H9 (cell line): Measurements from ENCODE around the gene PTPRQ. TPM values are rescaled to one million over a fixed set of nuclear protein-coding genes. Genes with fewer than 3 reads are reported as not detected.

ENCODE experiments used
- DNase-seq: peaks from one replicate; pipeline ENCODE4 v3.0.0-alpha.2; 2017
- H2AFZ ChIP-seq: one replicate; pipeline ENCODE4 v1.6.1; 2013; ENCODE audit warnings: mild to moderate bottlenecking, low read length, control low read depth, moderate library complexity
- H2AK5ac ChIP-seq: 2 replicates; pipeline ENCODE4 v1.6.1; 2013; ENCODE audit warnings: low read length, control low read depth, mixed read lengths; ENCODE audit not compliant: insufficient read length
- H2BK120ac ChIP-seq: one replicate; pipeline ENCODE4 v1.6.1; 2013; ENCODE audit warnings: low read depth, mild to moderate bottlenecking, low read length, control low read depth, inconsistent platforms; ENCODE audit not compliant: poor library complexity, severe bottlenecking
- H2BK12ac ChIP-seq: 2 replicates; pipeline ENCODE4 v1.6.1; 2013; ENCODE audit warnings: low read length, control low read depth, mixed read lengths, low read depth; ENCODE audit not compliant: insufficient read length
- H2BK15ac ChIP-seq: 2 replicates; pipeline ENCODE4 v1.6.1; 2013; ENCODE audit warnings: low read depth, low read length, control low read depth
- H2BK20ac ChIP-seq: one replicate; pipeline ENCODE4 v1.6.1; 2013; ENCODE audit warnings: low read depth, mild to moderate bottlenecking, low read length, control low read depth, inconsistent platforms; ENCODE audit not compliant: poor library complexity, severe bottlenecking
- H2BK5ac ChIP-seq: 2 replicates; pipeline ENCODE4 v1.6.1; 2013; ENCODE audit warnings: low read length, control low read depth, mixed read lengths; ENCODE audit not compliant: insufficient read length
- H3K14ac ChIP-seq: 2 replicates; pipeline ENCODE4 v1.6.1; 2013; ENCODE audit warnings: low read length, control low read depth; ENCODE audit not compliant: insufficient read depth
- H3K18ac ChIP-seq: 2 replicates; pipeline ENCODE4 v1.6.1; 2013; ENCODE audit warnings: low read depth, mild to moderate bottlenecking, mixed read lengths, low read length, control low read depth; ENCODE audit not compliant: insufficient read length
- H3K23ac ChIP-seq: 2 replicates; pipeline ENCODE4 v1.6.1; 2013; ENCODE audit warnings: low read length, control low read depth, mixed read lengths, low read depth; ENCODE audit not compliant: insufficient read length
- H3K23me2 ChIP-seq: 2 replicates; pipeline ENCODE4 v1.6.1; 2013; ENCODE audit warnings: low read depth, mild to moderate bottlenecking, mixed read lengths, low read length, control low read depth; ENCODE audit not compliant: insufficient read length, poor library complexity, severe bottlenecking
- H3K27ac ChIP-seq: 2 replicates; pipeline ENCODE4 v1.5.1; 2013; ENCODE audit warnings: low read length, control low read depth, mixed read lengths, low read depth; ENCODE audit not compliant: insufficient read length
- H3K27me3 ChIP-seq: 2 replicates; pipeline ENCODE4 v1.6.1; 2013; ENCODE audit warnings: low read length, control low read depth, inconsistent platforms; ENCODE audit not compliant: insufficient read depth
- H3K4ac ChIP-seq: 2 replicates; pipeline ENCODE4 v1.6.1; 2013; ENCODE audit warnings: low read depth, mild to moderate bottlenecking, control low read depth, inconsistent platforms, low read length, moderate library complexity
- H3K4me1 ChIP-seq: 2 replicates; pipeline ENCODE4 v1.6.1; 2013; ENCODE audit warnings: low read length, control low read depth, inconsistent platforms; ENCODE audit not compliant: insufficient read depth
- H3K4me2 ChIP-seq: 2 replicates; pipeline ENCODE4 v1.6.1; 2013; ENCODE audit warnings: low read length, control low read depth, mixed read lengths; ENCODE audit not compliant: insufficient read length, insufficient read depth
- H3K56ac ChIP-seq: 2 replicates; pipeline ENCODE4 v1.6.1; 2013; ENCODE audit warnings: low read depth, mild to moderate bottlenecking, mixed read lengths, low read length, control low read depth; ENCODE audit not compliant: insufficient read length
- H3K79me1 ChIP-seq: 2 replicates; pipeline ENCODE4 v1.6.1; 2013; ENCODE audit warnings: low read depth, mild to moderate bottlenecking, moderate library complexity, low read length, control low read depth, inconsistent platforms; ENCODE audit not compliant: insufficient read depth, poor library complexity, severe bottlenecking
- H3K79me2 ChIP-seq: 2 replicates; pipeline ENCODE4 v1.6.1; 2013; ENCODE audit warnings: low read length, control low read depth, inconsistent platforms; ENCODE audit not compliant: insufficient read depth
- H3K9ac ChIP-seq: 2 replicates; pipeline ENCODE4 v1.6.1; 2013; ENCODE audit warnings: low read length, control low read depth, mixed read lengths; ENCODE audit not compliant: insufficient read length; ENCODE audit errors: extremely low read depth
- H3K9me3 ChIP-seq: one replicate; pipeline ENCODE4 v1.6.1; 2013; ENCODE audit warnings: low read depth, low read length, inconsistent platforms; ENCODE audit not compliant: control insufficient read depth
- H3T11ph ChIP-seq: one replicate; pipeline ENCODE4 v1.6.1; 2013; ENCODE audit warnings: mild to moderate bottlenecking, low read length, control low read depth, inconsistent platforms
- H4K20me1 ChIP-seq: one replicate; pipeline ENCODE4 v1.6.1; 2013; ENCODE audit not compliant: control insufficient read depth, insufficient read length, insufficient read depth
- H4K5ac ChIP-seq: 2 replicates; pipeline ENCODE4 v1.6.1; 2013; ENCODE audit warnings: low read depth, mild to moderate bottlenecking, mixed read lengths, low read length, control low read depth; ENCODE audit not compliant: insufficient read length
- H4K8ac ChIP-seq: replicated peaks from 2 replicates; pipeline ENCODE4 v1.6.1; 2013; ENCODE audit warnings: low read length, control low read depth, mixed read lengths, low read depth; ENCODE audit not compliant: insufficient read length
- H4K91ac ChIP-seq: 2 replicates; pipeline ENCODE4 v1.6.1; 2013; ENCODE audit warnings: low read depth, mild to moderate bottlenecking, moderate library complexity, mixed read lengths, low read length, control low read depth; ENCODE audit not compliant: insufficient read length
- H3K27ac Mint-ChIP-seq, 3 experiments: 2 replicates in 2 of 3; 3 replicates in 1 of 3; pipeline ENCODE4 v1.8.0; 2020 to 2021; ENCODE audit warnings: mixed read lengths in 3 of 3, mild to moderate bottlenecking in 1 of 3, moderate library complexity in 1 of 3
- H3K27me3 Mint-ChIP-seq: 2 replicates; pipeline ENCODE4 v1.8.0; 2021; ENCODE audit warnings: low read depth, mild to moderate bottlenecking, moderate library complexity, mixed read lengths
- H3K36me3 Mint-ChIP-seq, 3 experiments: 2 replicates in 2 of 3; 3 replicates in 1 of 3; pipeline ENCODE4 v1.8.0; 2020 to 2021; ENCODE audit warnings: low read depth in 3 of 3, mixed read lengths in 3 of 3; ENCODE audit not compliant: insufficient read depth in 1 of 3
- H3K4me1 Mint-ChIP-seq, 2 experiments: 2 replicates each; pipeline ENCODE4 v1.8.0; 2020; ENCODE audit warnings: mixed read lengths in 2 of 2
- H3K4me3 Mint-ChIP-seq, 2 experiments: 2 replicates in 1 of 2; 3 replicates in 1 of 2; pipeline ENCODE4 v1.8.0; 2020 to 2021; ENCODE audit warnings: mild to moderate bottlenecking in 2 of 2, mixed read lengths in 2 of 2, moderate library complexity in 1 of 2
- H3K9me3 Mint-ChIP-seq, 2 experiments: 2 replicates in 1 of 2; 3 replicates in 1 of 2; pipeline ENCODE4 v1.8.0; 2020; ENCODE audit warnings: mild to moderate bottlenecking in 2 of 2, mixed read lengths in 2 of 2, moderate library complexity in 1 of 2
- CTCF ChIP-seq: fragments of 200-600 bp; sonication (generic); conservative IDR thresholded peaks from 3 replicates; pipeline ENCODE4 v1.8.0; 2021; ENCODE audit warnings: antibody characterized with exemption, mild to moderate bottlenecking
- WGBS: extraction: QIAGEN DNeasy Blood & Tissue Kit; methylation state at CpG from one replicate; pipeline ENCODE4 v1.1.7; 2013; ENCODE audit warnings: missing lambda C conversion rate, low lambda C conversion rate, mixed read lengths; ENCODE audit not compliant: insufficient read length; ENCODE audit errors: extremely low coverage; 5-methylcytosine and 5-hydroxymethylcytosine counted together
- long read RNA-seq: library from polyadenylated mRNA; unstranded; transcript quantifications from one replicate; pipeline ENCODE4 v2.0.0, GENCODE V29; 2020
- total RNA-seq: library from RNA; stranded (reverse); gene quantifications from 2 replicates; pipeline ENCODE4 v1.2.1, GENCODE V29; 2021

Gene PTPRQ
- not detected in 2 replicates for total RNA-seq
- long read RNA-seq, result 0 reads

- no peak within 1 kb of the TSS for H3K14ac ChIP-seq
- H2AK5ac ChIP-seq, result no peak within 1 kb of the TSS
- no peak within 1 kb of the TSS for H3K56ac ChIP-seq
- no peaks in the 10 kb centered on the region for H3K79me2 ChIP-seq
- no peak within 1 kb of the TSS for H3K4me2 ChIP-seq
- no peak for DNase-seq
- H3K9me3 Mint-ChIP-seq, result peaks cover 0 to under 1% of the 10 kb centered on the region in 2 experiments; a peak in 2 of 5 replicates
- no peaks in the 10 kb centered on the region for H4K20me1 ChIP-seq
- no CpG with 5 or more reads among the region's 4 CpGs for WGBS
- H3K27ac ChIP-seq, result no peak within 1 kb of the TSS
- H4K5ac ChIP-seq, result no peak within 1 kb of the TSS
- H3K4me3 Mint-ChIP-seq, result no peak within 1 kb of the TSS
- H3K27me3 ChIP-seq, result no peaks in the 10 kb centered on the region
- no peaks in the 10 kb centered on the region for H3K4me1 Mint-ChIP-seq
- H3K23me2 ChIP-seq, result no peaks in the 10 kb centered on the region
- no peaks in the 10 kb centered on the region for H3K79me1 ChIP-seq
- H4K91ac ChIP-seq, result no peak within 1 kb of the TSS
- no peak within 1 kb of the TSS for H2BK5ac ChIP-seq
- no peaks in the 10 kb centered on the region for H3K4me1 ChIP-seq
- H3K9ac ChIP-seq, result no peak within 1 kb of the TSS
- H3K36me3 Mint-ChIP-seq, result peaks cover 0 to 5% (median 0%) of the 10 kb centered on the region in 3 experiments; a peak in 1 of 7 replicates
- H3K27me3 Mint-ChIP-seq, result no peaks in the 10 kb centered on the region
- H2AFZ ChIP-seq, result no peak within 1 kb of the TSS
- no peak within 1 kb of the TSS for H3K27ac Mint-ChIP-seq
- no peak within 1 kb of the TSS for H3K18ac ChIP-seq
- no peak within 1 kb of the TSS for H3K4ac ChIP-seq
- TF ChIP-seq CTCF, result no peak
- H2BK12ac ChIP-seq, result no peak within 1 kb of the TSS
- no peak within 1 kb of the TSS for H4K8ac ChIP-seq
- no peak within 1 kb of the TSS for H2BK15ac ChIP-seq
- no peak within 1 kb of the TSS for H3K23ac ChIP-seq
- no peak within 1 kb of the TSS for H2BK120ac ChIP-seq
- H2BK20ac ChIP-seq, result no peak within 1 kb of the TSS
- no peaks in the 10 kb centered on the region for H3K9me3 ChIP-seq
- H3T11ph ChIP-seq, result no peak within 1 kb of the TSS
These were observed at the start of gene PTPRQ for GRCh38 chr12:80443974-80444666. TSS of gene PTPRQ (plus strand) at chr12:80444235. CDS start at chr12:80444346, 111 bp downstream.
